HG02981 (cell line): ENCODE data around the gene MFF.
"Not testable (repeated sequence)": the region's sequence is repeated elsewhere in the genome, so short reads cannot be mapped to it uniquely, and the experiment has no call there.

Experiments
- ATAC-seq: cut with Tn5 transposase; IDR thresholded peaks from one replicate; pipeline ENCODE4 v1.9.1; 2021; ENCODE audit warnings: mild to moderate bottlenecking, moderate library complexity; ENCODE audit not compliant: unreplicated experiment

MFF gene

DNA sequence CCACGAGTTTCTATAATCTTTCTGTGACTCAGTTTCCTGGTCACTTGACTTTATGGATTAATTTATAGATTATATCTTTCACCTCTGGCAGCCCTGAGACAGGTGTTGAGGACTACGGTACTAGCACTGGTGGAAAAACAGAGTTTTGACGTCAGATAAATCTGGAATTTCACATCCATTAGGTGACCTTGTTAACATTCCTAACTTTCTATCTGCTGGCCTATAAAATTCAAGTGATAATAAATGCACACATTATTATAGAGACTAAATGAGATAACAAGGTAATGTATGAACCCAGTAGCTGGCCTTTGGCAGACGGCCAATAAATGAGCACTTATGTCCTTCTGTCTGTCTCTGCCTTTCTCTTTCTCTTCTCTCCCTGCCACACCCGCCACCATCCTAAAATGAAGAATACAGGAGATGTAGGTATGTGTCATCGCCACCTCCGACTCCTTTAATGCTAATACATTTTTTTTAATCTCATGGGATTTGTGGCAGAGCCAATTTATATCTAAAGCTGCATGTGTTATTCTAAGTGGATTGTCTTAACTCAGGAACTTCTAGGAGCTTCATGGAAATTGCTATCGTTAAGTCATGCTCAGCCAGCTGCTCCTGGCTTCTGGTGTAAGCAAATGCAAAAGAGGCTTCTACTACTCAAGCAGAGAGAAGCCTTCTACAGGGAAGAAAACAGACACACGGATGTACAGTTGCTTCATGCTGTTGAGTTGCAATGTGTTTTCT lies 51.8 kb downstream of the MFF start:
- no peak for ATAC-seq

DNA sequence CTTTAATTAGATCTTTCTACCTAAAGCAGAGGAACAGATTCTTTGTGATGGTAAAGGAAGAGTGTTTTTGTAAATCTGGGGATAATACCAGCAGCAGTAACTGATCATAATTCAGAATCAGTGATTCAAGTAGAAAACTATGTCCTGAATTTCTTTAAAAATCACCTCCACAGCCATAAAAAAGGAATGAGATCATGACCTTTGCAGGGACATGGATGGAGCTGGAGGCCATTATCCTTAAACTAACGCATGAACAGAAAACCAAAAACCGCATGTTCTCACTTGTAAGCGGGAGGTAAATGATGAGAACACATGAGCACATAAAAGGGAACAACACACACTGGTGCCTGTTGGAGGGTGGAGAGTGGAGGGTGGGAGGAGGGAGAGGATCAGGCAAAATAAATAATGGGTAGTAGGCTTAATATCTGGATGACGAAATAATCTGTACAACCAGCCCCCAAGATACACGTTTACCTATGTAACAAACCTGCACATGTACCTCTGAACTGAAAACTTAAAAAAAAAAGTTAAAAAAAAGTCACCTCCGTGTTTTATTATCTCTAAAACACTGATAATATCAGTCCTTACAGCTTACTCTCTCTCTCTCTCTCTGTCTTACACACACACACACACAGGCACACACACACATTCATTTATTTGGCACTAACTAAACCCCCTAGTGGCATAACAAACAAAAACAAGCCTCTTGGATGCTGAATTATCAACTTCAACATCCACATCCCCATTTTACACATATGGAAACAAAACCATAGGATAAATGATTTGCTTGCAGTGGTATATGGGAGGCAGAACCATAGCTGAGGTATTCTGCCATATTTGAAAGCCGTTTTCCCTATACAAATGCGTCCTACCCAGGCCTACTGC lies 52.7 kb downstream of the MFF start:
- no peak for ATAC-seq

DNA sequence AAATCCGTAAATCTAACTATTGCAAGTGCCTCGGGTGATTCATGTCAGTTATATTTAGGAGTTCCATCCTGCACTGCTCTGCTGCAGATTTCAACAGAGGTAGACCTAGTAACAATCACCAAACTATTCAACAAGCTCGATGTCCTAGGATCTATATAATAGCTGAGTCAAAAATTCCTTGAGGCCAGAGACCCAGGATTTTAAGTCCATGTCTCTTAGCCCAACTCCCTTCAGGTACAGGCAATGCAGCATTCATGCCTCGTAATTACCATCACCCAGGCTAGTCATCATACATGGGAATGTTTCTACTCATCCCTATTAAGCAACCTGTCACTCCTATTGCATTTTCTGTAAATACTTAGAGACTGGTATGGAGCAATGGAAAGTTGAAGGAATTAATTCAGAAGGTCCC lies 53.3 kb downstream of the MFF start:
- no peak for ATAC-seq

- ATAC-seq, result no peak
Observed at GRCh38 chr2:227379095-227379494, 54.0 kb downstream of the MFF start, which contains the start of gene TM4SF20. Gene TM4SF20 (minus strand): TSS chr2:227379306. CDS start chr2:227379268, 38 bp downstream.

- ATAC-seq, result not testable (repeated sequence)
Observed at GRCh38 chr2:227382241-227382835, 57.3 kb downstream of the MFF start.

GRCh38 chr2:227383686-227384085 lies 58.6 kb downstream of the MFF start:
- ATAC-seq, result no peak

DNA sequence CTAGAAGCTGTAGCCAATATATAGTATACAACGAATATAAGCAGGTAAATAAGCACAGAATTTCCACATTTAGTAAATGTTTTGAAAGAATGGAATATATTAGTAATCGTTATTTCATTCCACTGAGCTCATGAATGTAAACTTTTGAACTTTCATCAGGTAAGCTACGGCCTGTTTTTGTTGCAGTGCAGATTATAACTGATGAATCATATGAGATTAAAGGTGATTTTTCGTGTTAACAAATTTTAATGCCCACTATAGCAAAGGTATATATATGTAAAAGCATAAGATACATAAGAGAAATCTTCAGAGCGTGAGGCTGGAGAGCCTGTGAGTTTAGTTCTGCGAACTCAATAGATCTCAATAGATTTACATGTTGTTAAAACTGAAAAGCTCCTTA lies 61.6 kb downstream of the MFF start:
- ATAC-seq, result no peak

DNA sequence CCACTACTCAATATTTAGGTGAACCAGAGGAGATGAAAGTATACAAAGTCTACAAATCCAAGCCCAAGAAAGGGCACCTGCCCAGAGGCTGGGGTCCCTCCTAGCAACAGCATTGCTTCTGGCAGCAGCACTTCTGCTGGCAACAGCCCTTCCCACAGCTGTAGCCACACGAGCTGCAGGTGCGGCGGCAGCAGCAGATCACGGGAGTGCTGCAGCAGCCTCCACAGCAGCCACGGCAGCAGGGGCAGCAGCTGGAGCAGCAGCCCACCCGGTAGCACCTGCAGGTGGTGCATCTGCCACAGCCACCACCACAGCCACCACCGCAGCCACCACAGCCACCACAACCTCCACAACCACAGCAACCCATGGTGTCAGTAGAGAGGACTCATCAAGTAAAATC lies 62.5 kb downstream of the MFF start, which contains the start of gene SCYGR1:
Gene SCYGR1, minus strand, starts transcription at position 367 of the 400 bp plus-strand sequence. Its CDS starts 0 bp downstream, at position 367.
- not testable (repeated sequence) for ATAC-seq

DNA sequence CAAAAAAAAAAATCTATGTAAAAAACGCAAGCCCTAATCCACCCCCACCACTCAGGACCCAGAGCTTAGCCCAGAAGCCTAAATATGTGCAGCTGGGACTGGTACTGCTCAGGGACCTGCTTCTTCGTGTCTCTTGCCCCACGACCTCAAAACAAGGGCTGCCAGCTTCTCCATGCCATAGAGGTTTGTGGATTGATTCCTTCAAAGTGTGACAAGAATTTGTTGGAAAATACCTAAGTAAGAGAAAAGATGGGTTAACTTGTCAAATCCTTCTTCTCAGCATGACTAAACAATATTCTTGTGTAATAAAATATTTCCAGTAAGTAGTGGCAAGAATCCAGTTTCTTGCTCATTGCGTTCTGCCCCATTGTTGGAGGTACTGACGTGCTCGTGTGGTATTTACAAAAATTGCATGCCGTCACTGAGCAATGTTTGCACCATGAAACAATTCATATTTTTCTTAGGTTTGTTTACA lies 63.5 kb downstream of the MFF start:
- ATAC-seq, result no peak

GRCh38 chr2:227389231-227389630 lies 64.2 kb downstream of the MFF start:
- ATAC-seq, result no peak

GRCh38 chr2:227389661-227390060 lies 64.6 kb downstream of the MFF start:
- ATAC-seq, result no peak

- no peak for ATAC-seq
Observed at GRCh38 chr2:227390468-227391256, 65.6 kb downstream of the MFF start.

DNA sequence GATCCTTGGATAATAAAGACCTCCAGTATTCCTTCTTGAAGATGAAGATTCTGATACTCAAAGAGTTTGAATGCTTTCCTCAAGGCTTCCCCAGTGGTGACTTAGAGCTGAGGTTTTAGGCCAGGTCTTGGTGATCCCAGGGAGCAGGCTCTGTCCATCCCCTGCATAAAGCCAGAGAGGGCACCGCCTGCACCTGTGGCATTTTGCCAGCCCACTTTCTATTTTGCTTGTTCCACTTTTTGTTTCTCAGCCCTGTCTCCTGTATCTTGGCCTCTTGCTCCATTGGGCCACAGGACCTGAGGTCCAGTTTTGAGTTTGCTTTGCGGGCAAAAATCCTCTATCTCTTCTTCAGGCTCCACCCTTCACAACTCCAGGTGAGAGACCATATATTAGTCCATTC lies 69.3 kb downstream of the MFF start:
- no peak for ATAC-seq

DNA sequence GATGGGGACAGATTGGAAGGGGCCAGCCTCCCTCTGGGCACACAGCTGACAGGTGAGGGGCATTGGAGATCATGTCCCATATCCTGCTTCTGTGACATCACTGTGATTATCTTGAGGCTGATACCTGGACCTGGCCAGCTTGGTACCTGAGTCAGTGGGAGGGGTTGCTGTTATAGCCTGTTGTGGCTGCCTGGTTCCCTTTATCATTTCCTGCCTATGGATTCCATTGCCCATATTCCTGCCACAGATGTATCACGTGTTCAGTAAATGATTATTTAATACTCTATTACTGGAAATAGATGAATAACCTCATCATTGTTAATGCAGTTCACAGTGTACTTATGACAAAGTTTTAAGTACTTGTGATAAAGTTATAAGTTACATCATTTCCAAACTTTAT lies 70.5 kb downstream of the MFF start:
- ATAC-seq, result no peak

DNA sequence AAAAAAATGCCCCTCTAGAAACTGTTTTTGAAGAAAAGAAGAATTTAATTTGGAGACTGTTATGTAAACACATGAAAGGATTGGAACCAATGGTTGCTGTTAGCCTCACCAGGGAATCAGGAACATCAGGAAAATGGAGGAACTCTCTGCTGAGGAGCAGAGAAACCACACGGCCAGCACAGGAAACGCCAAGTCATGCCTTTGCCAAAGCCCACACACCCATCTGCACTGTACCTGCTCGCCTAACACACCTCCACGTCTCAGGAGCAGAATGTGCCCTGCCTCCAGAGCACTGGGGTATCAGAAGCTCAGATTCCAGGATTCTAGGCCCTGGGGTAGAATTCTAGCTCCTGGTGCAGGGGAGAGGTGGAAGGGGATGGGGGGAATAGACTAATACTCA lies 72.5 kb downstream of the MFF start:
- ATAC-seq, result no peak

DNA sequence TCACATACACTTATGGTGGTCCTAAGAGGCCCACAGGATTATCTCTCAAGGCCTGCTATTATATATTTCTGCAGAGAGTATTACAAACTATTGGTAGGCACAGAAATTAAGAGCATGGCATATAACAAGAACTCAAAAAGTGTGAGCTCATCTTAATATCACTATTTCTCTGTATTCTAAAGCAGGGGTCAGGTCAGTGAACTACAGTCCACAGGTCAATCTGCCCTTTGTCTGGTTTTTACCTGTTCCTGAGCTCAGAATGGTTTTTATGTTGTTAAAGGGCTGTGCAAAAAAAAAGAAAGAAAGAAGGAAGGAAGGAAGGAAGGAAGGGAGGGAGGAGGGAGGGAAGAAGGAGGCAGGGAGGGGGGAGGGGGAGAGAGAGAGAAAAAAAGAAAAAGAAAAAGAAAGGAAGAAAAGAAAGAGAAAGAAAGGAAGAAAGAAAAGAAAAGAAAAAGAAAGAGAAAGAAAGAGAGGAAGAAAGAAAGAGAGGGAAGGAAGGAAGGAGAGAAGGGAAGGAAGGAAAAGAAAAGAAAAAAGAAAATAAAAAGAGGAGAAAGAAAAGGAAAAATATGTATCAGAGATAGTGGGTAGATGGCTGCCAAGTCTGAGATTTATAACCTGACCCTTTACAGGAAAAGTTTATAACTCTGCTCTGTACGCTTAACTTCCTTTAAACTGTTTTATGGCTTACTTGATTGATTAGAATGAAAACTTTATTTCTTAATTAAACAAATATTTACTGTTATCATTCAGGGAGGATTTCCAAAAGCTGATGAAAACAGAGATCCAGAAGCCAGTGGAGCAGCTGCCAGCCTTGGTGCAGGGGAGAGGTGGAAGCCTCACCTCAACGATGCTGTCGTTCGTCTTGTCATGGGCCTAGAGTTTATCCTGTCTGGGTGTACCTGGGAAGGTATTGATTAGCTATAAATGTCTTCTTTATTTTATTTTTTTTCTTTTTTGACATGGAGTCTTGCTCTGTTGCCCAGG lies 73.9 kb downstream of the MFF start:
- no peak for ATAC-seq

- no peak for ATAC-seq
Observed at GRCh38 chr2:227401550-227401949, 76.5 kb downstream of the MFF start.

DNA sequence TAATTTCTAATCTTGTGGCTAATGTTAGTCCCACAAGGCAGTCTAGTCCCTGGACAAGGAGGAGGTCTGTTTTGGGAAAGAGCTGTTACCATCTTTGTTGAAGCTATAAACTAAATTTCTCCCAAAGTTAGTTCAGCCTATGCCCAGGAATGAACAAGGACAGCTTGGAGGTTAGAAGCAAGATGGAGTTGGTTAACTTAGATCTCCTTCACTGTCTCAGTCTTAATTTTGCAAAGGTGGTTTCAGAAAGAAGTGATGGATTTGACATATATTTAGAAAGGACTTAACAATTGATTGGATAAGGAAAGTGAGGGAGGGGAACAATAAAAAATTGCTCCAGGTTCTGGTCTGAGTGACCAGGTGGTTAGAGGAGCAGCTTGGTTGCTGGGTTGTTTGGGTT lies 77.3 kb downstream of the MFF start:
- ATAC-seq, result no peak

- no peak for ATAC-seq
Observed at GRCh38 chr2:227402959-227403358, 77.9 kb downstream of the MFF start.
